Measurements from ENCODE around the gene WSB1.
"Not testable (repeated sequence)": the region's sequence is repeated elsewhere in the genome, so short reads cannot be mapped to it uniquely, and the experiment has no call there.

The WSB1 gene

GRCh38 chr17:27246537-27246936 is 47.4 kb upstream of the WSB1 start:
- no peaks in the 10 kb centered on the region for H3K9me3 ChIP-seq (ENCODE audit: low read length)
- H3K4me2 ChIP-seq (ENCODE audit: low read length), result no peak overlapping the region
- H3K4me3 ChIP-seq (ENCODE audit: low read depth, low read length, poor library complexity, severe bottlenecking), result no peak overlapping the region
- H2AFZ ChIP-seq (ENCODE audit: low read length), result no peak overlapping the region
- H3K36me3 ChIP-seq (ENCODE audit: insufficient read depth, low read length), result no peaks in the 10 kb centered on the region
- peaks cover 9% of the 10 kb centered on the region; the same call in 1 of the 2 replicates for H3K27me3 ChIP-seq (ENCODE audit: insufficient read depth, low read length)
- H3F3A ChIP-seq (ENCODE audit: insufficient read depth, low read length), result no peaks in the 10 kb centered on the region
- no peak overlapping the region for H3K9ac ChIP-seq (ENCODE audit: low read length)
- H3K27ac ChIP-seq (ENCODE audit: low read depth, low read length, poor library complexity, severe bottlenecking), result no peak overlapping the region
- no peaks in the 10 kb centered on the region for H3K79me2 ChIP-seq (ENCODE audit: insufficient read depth, low read length)
- no peaks in the 10 kb centered on the region for H4K20me1 ChIP-seq (ENCODE audit: insufficient read depth, low read length)
- peaks cover 15% of the 10 kb centered on the region for H3K4me1 ChIP-seq (ENCODE audit: insufficient read depth, low read length, severe bottlenecking)
- no peak for TF ChIP-seq CTCF (IDR thresholded peaks at IDR 0.05; ENCODE audit: low read length)
- TF ChIP-seq EZH2 (IDR thresholded peaks at IDR 0.05; ENCODE audit: borderline replicate concordance, low read length), result no peak
- no peaks in the 10 kb centered on the region for H3K9me2 ChIP-seq (ENCODE audit: low read depth, low read length)

GRCh38 chr17:27247071-27247957 is 46.6 kb upstream of the WSB1 start:
- H3K4me2 ChIP-seq (ENCODE audit: low read length), result no peak overlapping the region
- H3K9ac ChIP-seq (ENCODE audit: low read length), result no peak overlapping the region
- H2AFZ ChIP-seq (ENCODE audit: low read length), result no peak overlapping the region
- no peak overlapping the region for H3K4me3 ChIP-seq (ENCODE audit: low read depth, low read length, poor library complexity, severe bottlenecking)
- H3K9me2 ChIP-seq (ENCODE audit: low read depth, low read length), result no peaks in the 10 kb centered on the region
- peaks cover 9% of the 10 kb centered on the region; the same call in 1 of the 2 replicates for H3K27me3 ChIP-seq (ENCODE audit: insufficient read depth, low read length)
- H3F3A ChIP-seq (ENCODE audit: insufficient read depth, low read length), result no peaks in the 10 kb centered on the region
- H3K4me1 ChIP-seq (ENCODE audit: insufficient read depth, low read length, severe bottlenecking), result peaks cover 15% of the 10 kb centered on the region
- no peaks in the 10 kb centered on the region for H3K79me2 ChIP-seq (ENCODE audit: insufficient read depth, low read length)
- H3K27ac ChIP-seq (ENCODE audit: low read depth, low read length, poor library complexity, severe bottlenecking), result no peak overlapping the region
- H3K36me3 ChIP-seq (ENCODE audit: insufficient read depth, low read length), result no peaks in the 10 kb centered on the region
- no peaks in the 10 kb centered on the region for H3K9me3 ChIP-seq (ENCODE audit: low read length)
- no peaks in the 10 kb centered on the region for H4K20me1 ChIP-seq (ENCODE audit: insufficient read depth, low read length)
- no peak for TF ChIP-seq CTCF (IDR thresholded peaks at IDR 0.05; ENCODE audit: low read length)
- no peak for TF ChIP-seq EZH2 (IDR thresholded peaks at IDR 0.05; ENCODE audit: borderline replicate concordance, low read length)

- H3K4me1 ChIP-seq (ENCODE audit: insufficient read depth, low read length, severe bottlenecking), result peaks cover 15% of the 10 kb centered on the region
These were observed 46.0 kb upstream of the WSB1 start for GRCh38 chr17:27247958-27248342.

GRCh38 chr17:27250791-27251190 is 43.1 kb upstream of the WSB1 start:
- H3K4me3 ChIP-seq (ENCODE audit: low read depth, low read length, poor library complexity, severe bottlenecking); H4K20me1 ChIP-seq (ENCODE audit: insufficient read depth, low read length); H3K4me1 ChIP-seq (ENCODE audit: insufficient read depth, low read length, severe bottlenecking); H3K9me2 ChIP-seq (ENCODE audit: low read depth, low read length); H3K27ac ChIP-seq (ENCODE audit: low read depth, low read length, poor library complexity, severe bottlenecking); H3K9ac ChIP-seq (ENCODE audit: low read length); H3K4me2 ChIP-seq (ENCODE audit: low read length); H3K9me3 ChIP-seq (ENCODE audit: low read length); H3K79me2 ChIP-seq (ENCODE audit: insufficient read depth, low read length); H3K27me3 ChIP-seq (ENCODE audit: insufficient read depth, low read length); H3K36me3 ChIP-seq (ENCODE audit: insufficient read depth, low read length); H3F3A ChIP-seq (ENCODE audit: insufficient read depth, low read length); H2AFZ ChIP-seq (ENCODE audit: low read length): not testable (repeated sequence)

More at GRCh38 chr17:27247958-27248342, 46.0 kb upstream of the WSB1 start:
- Histone ChIP-seq H3K27ac (ENCODE audit: low read depth, low read length, poor library complexity, severe bottlenecking) (no peak overlapping the region), H3K79me2 (ENCODE audit: insufficient read depth, low read length) (no peaks in the 10 kb centered on the region), H3K36me3 (ENCODE audit: insufficient read depth, low read length) (no peaks in the 10 kb centered on the region), H3K4me2 (ENCODE audit: low read length) (no peak overlapping the region), H3K4me3 (ENCODE audit: low read depth, low read length, poor library complexity, severe bottlenecking) (no peak overlapping the region), H3F3A (ENCODE audit: insufficient read depth, low read length) (no peaks in the 10 kb centered on the region), H3K9me3 (ENCODE audit: low read length) (no peaks in the 10 kb centered on the region), H4K20me1 (ENCODE audit: insufficient read depth, low read length) (no peaks in the 10 kb centered on the region), H2AFZ (ENCODE audit: low read length) (no peak overlapping the region), H3K9ac (ENCODE audit: low read length) (no peak overlapping the region), H3K27me3 (ENCODE audit: insufficient read depth, low read length) (peaks cover 5% of the 10 kb centered on the region; the same call in 1 of the 2 replicates), H3K9me2 (ENCODE audit: low read depth, low read length) (no peaks in the 10 kb centered on the region)
- TF ChIP-seq CTCF (IDR thresholded peaks at IDR 0.05; ENCODE audit: low read length) (no peak), EZH2 (IDR thresholded peaks at IDR 0.05; ENCODE audit: borderline replicate concordance, low read length) (no peak)

GRCh38 chr17:27254802-27255201 is 39.1 kb upstream of the WSB1 start:
- not testable (repeated sequence) for H2AFZ ChIP-seq (ENCODE audit: low read length); H3K9me3 ChIP-seq (ENCODE audit: low read length); H3K9ac ChIP-seq (ENCODE audit: low read length); H3K36me3 ChIP-seq (ENCODE audit: insufficient read depth, low read length); H3K4me2 ChIP-seq (ENCODE audit: low read length); H4K20me1 ChIP-seq (ENCODE audit: insufficient read depth, low read length); H3K4me1 ChIP-seq (ENCODE audit: insufficient read depth, low read length, severe bottlenecking); H3K27ac ChIP-seq (ENCODE audit: low read depth, low read length, poor library complexity, severe bottlenecking); H3K79me2 ChIP-seq (ENCODE audit: insufficient read depth, low read length); H3K9me2 ChIP-seq (ENCODE audit: low read depth, low read length); H3K27me3 ChIP-seq (ENCODE audit: insufficient read depth, low read length); H3F3A ChIP-seq (ENCODE audit: insufficient read depth, low read length); H3K4me3 ChIP-seq (ENCODE audit: low read depth, low read length, poor library complexity, severe bottlenecking)
